Activated T-helper 2 cell treated with anti-CD3 and anti-CD28 coated beads, Interferon-gamma antibody, Interleukin-2, Interleukin-4, amounts not matched to agents 10 μg/mL and 5 μg/mL and 100 μg/mL, durations not matched to agents 14 hours and 24 hours and 36 hours (primary cell): ENCODE data around the gene TMEM243. TPM values are rescaled to one million over a fixed set of nuclear protein-coding genes. Genes with fewer than 3 reads are reported as not detected.
A peak's percentile ranks its signal among the peaks of the same experiment; 100 is the strongest.
"Not testable (repeated sequence)": the region's sequence is repeated elsewhere in the genome, so short reads cannot be mapped to it uniquely, and the experiment has no call there.

Experiments used
- DNase-seq: peaks from one replicate; pipeline ENCODE4 v3.0.0; 2021; ENCODE audit warnings: low spot score
- H3K27ac Mint-ChIP-seq: one replicate; pipeline ENCODE4 v1.8.0; 2021; ENCODE audit warnings: mixed read lengths
- H3K27me3 Mint-ChIP-seq: one replicate; pipeline ENCODE4 v1.8.0; 2021; ENCODE audit warnings: low read depth, mixed read lengths
- H3K36me3 Mint-ChIP-seq: one replicate; pipeline ENCODE4 v1.8.0; 2021; ENCODE audit warnings: low read depth, mixed read lengths
- H3K4me1 Mint-ChIP-seq: one replicate; pipeline ENCODE4 v1.8.0; 2021; ENCODE audit warnings: low read depth, mixed read lengths
- H3K4me3 Mint-ChIP-seq: one replicate; pipeline ENCODE4 v1.8.0; 2021; ENCODE audit warnings: low read depth, mild to moderate bottlenecking, moderate library complexity, mixed read lengths
- H3K9me3 Mint-ChIP-seq: one replicate; pipeline ENCODE4 v1.8.0; 2021; ENCODE audit warnings: mixed read lengths
- intact Hi-C: fragments of 100-400 bp; cut with micrococcal nuclease; formaldehyde crosslinking; loops from one replicate; pipeline ENCODE4 v1.15.1; 2023
- total RNA-seq: library from RNA; stranded (reverse); gene quantifications from 2 replicates; pipeline ENCODE4 v1.2.3, GENCODE V29; 2022

The TMEM243 gene
- 41.8 and 43.8 TPM in 2 replicates for total RNA-seq

GRCh38 chr7:87219545-87220025 lies at the start of gene TMEM243:
Gene TMEM243, minus strand, starts transcription at chr7:87219732. Its CDS starts 229 bp downstream, at chr7:87219503.
- H3K36me3 Mint-ChIP-seq, result peaks cover 21% of the 10 kb centered on the region
- peaks cover 30% of the 10 kb centered on the region for H3K4me1 Mint-ChIP-seq
- peaks cover 13% of the 10 kb centered on the region for H3K27me3 Mint-ChIP-seq
- no peaks in the 10 kb centered on the region for H3K9me3 Mint-ChIP-seq
- intact Hi-C loops, result loop anchor here (1.0 to 5.0 kb wide), 6 partner anchors 17 to 657 kb away; partner anchors contain the start of genes CROT, DBF4, DMTF1 and ELAPOR2
- peak within 1 kb of the TSS; percentile 97 for H3K27ac Mint-ChIP-seq
- H3K4me3 Mint-ChIP-seq, result peak within 1 kb of the TSS; percentile 99
- DNase-seq, result peak; percentile 80

DNA sequence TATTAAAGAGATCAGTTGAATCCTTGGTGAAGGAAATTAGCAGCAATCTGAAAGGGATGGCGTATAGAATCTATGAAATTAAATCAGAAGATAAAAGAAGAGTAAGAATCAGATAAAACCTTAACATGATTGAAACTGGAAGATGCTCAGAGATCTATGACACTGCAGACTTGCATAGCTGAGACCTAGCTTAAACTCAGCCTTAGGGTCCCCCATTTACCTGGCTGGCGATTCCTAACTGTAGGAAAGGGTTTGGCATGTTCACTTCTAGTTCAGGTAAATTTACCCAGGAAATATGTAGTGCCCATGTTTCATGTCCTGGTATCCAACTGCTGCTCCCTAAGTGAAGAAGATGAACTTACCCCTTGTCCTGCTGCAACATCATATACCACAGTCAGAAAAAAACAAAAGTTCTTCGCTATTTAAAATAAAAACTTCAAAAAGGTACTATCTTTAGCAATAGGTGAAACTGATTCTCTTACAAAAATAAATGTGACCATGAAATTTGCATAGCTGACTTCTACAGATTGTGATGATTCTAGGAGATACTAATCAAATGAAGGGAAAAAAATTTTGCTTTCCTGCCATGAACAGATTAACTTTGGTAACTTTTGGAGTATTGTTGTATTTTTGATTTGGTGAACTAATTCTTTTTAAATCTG lies 47.8 kb upstream of the TMEM243 start:
- H3K36me3 Mint-ChIP-seq, result no peaks in the 10 kb centered on the region
- no peaks in the 10 kb centered on the region for H3K4me1 Mint-ChIP-seq
- intact Hi-C loops, result no loop called here
- no peak for DNase-seq
- H3K27me3 Mint-ChIP-seq, result peaks cover 4% of the 10 kb centered on the region
- no peaks in the 10 kb centered on the region for H3K9me3 Mint-ChIP-seq
- H3K27ac Mint-ChIP-seq, result no peak overlapping the region
- H3K4me3 Mint-ChIP-seq, result no peak overlapping the region

DNA sequence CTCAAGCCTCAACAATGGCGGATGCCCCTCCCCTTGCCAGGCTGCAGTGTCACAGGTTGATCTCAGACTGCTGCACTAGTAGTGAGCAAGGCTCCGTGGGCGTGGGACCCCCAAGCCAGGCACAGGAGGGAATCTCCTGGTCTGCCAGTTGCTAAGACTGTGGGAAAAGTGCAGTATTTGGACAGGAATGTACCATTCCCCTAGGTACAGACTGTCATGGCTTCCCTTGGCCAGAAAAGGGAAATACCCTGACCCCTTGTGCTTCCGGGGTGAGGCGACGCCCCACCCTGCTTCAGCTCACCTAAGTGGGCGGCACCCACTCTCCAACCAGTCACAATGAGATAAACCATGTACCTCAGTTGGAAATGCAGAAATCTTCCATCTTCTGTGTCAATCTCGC lies 44.0 kb upstream of the TMEM243 start:
- Mint-ChIP-seq H3K4me1 (no peaks in the 10 kb centered on the region), H3K36me3 (no peaks in the 10 kb centered on the region)

DNA sequence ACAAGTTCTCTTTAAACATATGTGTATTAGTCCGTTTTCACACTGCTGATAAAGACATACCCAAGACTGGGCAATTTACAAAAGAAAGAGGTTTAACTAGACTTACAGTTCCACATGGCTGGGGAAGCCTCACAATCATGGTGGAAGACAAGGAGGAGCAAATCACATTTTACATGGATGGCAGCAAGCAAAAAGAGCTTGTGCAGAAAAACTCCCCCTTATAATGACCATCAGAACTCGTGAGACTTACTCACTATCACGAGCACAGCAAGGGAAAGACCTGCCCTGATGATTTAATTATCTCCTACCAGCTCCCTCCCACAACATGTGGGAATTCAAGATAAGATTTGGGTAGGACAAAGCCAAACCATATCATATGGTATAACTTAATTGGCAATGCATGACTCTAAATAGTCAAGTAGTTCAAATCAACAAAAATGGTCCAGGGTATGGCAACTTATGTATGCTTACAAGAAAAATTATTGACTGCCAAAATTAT lies 34.1 kb upstream of the TMEM243 start:
- no peak overlapping the region for H3K27ac Mint-ChIP-seq
- peaks cover 16% of the 10 kb centered on the region for H3K27me3 Mint-ChIP-seq
- no peaks in the 10 kb centered on the region for H3K4me1 Mint-ChIP-seq
- intact Hi-C loops, result no loop called here
- DNase-seq, result no peak
- no peaks in the 10 kb centered on the region for H3K36me3 Mint-ChIP-seq
- H3K4me3 Mint-ChIP-seq, result no peak overlapping the region
- no peaks in the 10 kb centered on the region for H3K9me3 Mint-ChIP-seq

More for the DNA sequence above, 44.0 kb upstream of the TMEM243 start:
- DNase-seq, result no peak
- intact Hi-C loops, result no loop called here
- Mint-ChIP-seq H3K27me3 (peaks cover 1% of the 10 kb centered on the region), H3K9me3 (no peaks in the 10 kb centered on the region), H3K4me3 (no peak overlapping the region), H3K27ac (no peak overlapping the region)

DNA sequence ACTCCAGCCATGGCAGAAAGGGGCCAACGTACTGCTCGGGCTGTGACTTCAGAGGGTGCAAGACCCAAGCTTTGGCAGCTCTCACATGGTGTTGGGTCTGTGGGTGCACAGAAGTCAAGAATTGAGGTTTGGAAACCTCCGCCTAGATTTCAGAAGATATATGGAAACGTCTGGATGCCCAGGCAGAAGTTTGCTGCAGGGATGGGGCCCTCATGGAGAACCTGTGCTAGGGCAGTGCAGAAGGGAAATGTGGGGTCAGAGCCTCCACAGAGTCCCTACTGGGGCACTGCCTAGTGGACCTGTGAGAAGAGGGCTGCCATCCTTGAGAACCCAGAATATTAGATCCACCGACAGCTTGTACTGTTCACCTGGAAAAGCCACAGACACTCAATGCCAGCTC lies 26.1 kb upstream of the TMEM243 start:
- H3K27me3 Mint-ChIP-seq, result peaks cover 16% of the 10 kb centered on the region

GRCh38 chr7:87238464-87239051 lies 19.0 kb upstream of the TMEM243 start:
- not testable (repeated sequence) for DNase-seq, H3K9me3 Mint-ChIP-seq, H3K27ac Mint-ChIP-seq, H3K4me3 Mint-ChIP-seq, H3K36me3 Mint-ChIP-seq, H3K4me1 Mint-ChIP-seq
- intact Hi-C loops, result loop anchor here (5.0 kb wide), 2 partner anchors 86 to 181 kb away; partner anchors contain the start of genes DMTF1 and ELAPOR2
- peaks cover 14% of the 10 kb centered on the region for H3K27me3 Mint-ChIP-seq

More for the DNA sequence above, 26.1 kb upstream of the TMEM243 start:
- H3K4me3 Mint-ChIP-seq, intact Hi-C loops, DNase-seq, H3K36me3 Mint-ChIP-seq, H3K4me1 Mint-ChIP-seq, H3K27ac Mint-ChIP-seq: not testable (repeated sequence)
- H3K9me3 Mint-ChIP-seq, result peaks cover 20% of the 10 kb centered on the region

DNA sequence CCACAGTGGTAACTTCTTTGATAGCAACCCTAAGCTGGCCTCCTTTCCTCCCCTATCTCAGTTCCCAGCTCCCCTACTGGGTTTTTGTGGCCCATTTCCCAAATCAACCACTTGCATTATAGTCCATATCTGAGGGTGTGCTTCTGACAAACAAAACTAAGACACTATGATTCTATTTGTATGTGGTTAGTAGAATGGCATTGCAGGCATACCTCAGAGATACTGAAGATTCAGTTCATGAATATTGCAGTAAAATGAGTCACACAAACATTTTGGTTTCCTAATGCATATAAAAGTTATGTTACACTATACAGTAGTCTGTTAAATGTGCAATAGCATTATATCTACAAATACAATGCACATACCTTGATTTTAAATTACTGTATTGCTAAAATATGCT lies 15.4 kb upstream of the TMEM243 start:
- Mint-ChIP-seq H3K27ac (no peak overlapping the region), H3K36me3 (no peaks in the 10 kb centered on the region), H3K4me3 (no peak overlapping the region), H3K9me3 (no peaks in the 10 kb centered on the region), H3K4me1 (no peaks in the 10 kb centered on the region), H3K27me3 (peaks cover 14% of the 10 kb centered on the region)
- intact Hi-C loops, result loop anchor here (5.0 kb wide), 2 partner anchors 83 to 178 kb away; partner anchors contain the start of genes DMTF1 and ELAPOR2
- DNase-seq, result no peak

DNA sequence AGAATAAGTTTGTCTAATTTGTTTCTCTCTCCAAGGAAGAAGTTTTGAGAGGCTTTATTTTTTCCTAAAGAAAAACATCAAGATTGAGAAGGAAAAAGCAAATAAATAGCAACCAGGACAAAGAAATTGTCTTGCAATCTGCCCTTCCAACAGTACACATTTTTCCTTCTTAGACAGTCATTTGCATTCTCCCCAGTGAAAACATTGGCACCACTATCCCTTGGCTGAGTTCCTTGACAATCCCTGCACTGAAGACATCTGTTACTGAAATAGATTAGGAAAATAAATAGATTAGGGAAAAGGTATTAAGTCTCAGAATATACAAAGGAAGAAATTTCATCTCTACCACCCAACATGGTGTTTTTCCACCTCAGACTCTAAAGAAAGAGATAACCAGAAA lies 12.2 kb upstream of the TMEM243 start:
- Mint-ChIP-seq H3K4me3 (no peak overlapping the region), H3K27ac (no peak overlapping the region), H3K36me3 (no peaks in the 10 kb centered on the region), H3K27me3 (peaks cover 13% of the 10 kb centered on the region), H3K4me1 (peaks cover under 1% of the 10 kb centered on the region), H3K9me3 (no peaks in the 10 kb centered on the region)
- intact Hi-C loops, result no loop called here
- DNase-seq, result no peak

GRCh38 chr7:87231258-87231657 lies 11.7 kb upstream of the TMEM243 start:
- H3K27ac Mint-ChIP-seq, result no peak overlapping the region
- no peaks in the 10 kb centered on the region for H3K36me3 Mint-ChIP-seq
- DNase-seq, result no peak
- no peaks in the 10 kb centered on the region for H3K9me3 Mint-ChIP-seq
- no peak overlapping the region for H3K4me3 Mint-ChIP-seq
- intact Hi-C loops, result no loop called here
- H3K4me1 Mint-ChIP-seq, result peaks cover 5% of the 10 kb centered on the region
- peaks cover 18% of the 10 kb centered on the region for H3K27me3 Mint-ChIP-seq

DNA sequence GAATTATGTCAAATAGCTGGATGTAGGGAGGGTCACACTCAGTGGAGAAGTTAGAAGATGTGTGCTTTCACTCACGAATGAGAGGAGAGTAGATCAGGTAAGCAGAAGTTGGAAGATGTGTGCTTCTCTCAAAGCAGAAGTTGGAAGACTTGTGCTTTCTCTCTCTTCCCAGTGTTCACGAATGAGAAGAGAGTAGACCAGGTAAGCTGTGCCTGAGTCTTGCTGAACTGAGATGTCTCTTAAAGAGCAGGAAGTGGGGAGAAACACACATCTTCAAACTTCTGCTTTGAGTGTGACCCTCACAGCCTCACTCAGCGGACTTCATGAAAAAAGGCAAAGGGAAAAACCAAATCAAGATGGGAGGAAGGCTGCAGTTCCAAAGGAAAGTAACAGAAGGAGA lies 7.0 kb upstream of the TMEM243 start:
- H3K27ac Mint-ChIP-seq, result no peak overlapping the region
- H3K4me3 Mint-ChIP-seq, result no peak overlapping the region
- peaks cover 9% of the 10 kb centered on the region for H3K4me1 Mint-ChIP-seq
- DNase-seq, result no peak
- H3K9me3 Mint-ChIP-seq, result no peaks in the 10 kb centered on the region
- intact Hi-C loops, result loop anchor here (5.0 kb wide), 1 partner anchor 39 kb away; no protein-coding TSS in a partner anchor
- peaks cover 13% of the 10 kb centered on the region for H3K27me3 Mint-ChIP-seq
- no peaks in the 10 kb centered on the region for H3K36me3 Mint-ChIP-seq

DNA sequence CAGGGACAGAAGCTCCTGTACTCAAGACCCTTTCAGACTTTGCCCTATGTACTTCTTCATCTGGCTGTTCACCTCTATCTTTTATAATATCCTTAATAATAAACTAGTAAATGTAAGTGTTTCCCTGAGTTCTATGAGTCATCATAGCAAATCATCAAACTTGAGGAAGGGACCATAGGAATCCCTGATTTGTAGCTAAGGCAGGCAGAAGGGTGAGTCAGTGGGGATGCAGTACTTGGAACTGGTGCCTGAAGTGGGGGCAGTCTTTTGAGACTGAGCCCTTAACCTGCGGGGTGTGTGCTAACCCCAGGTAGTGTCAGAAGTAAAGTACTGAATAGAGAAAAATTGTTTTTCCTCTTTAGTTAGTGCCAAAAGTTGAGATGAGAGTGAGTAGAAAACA lies 6.2 kb upstream of the TMEM243 start:
- intact Hi-C loops, result loop anchor here (5.0 kb wide), 1 partner anchor 38 kb away; no protein-coding TSS in a partner anchor
- H3K27ac Mint-ChIP-seq, result no peak overlapping the region

DNA sequence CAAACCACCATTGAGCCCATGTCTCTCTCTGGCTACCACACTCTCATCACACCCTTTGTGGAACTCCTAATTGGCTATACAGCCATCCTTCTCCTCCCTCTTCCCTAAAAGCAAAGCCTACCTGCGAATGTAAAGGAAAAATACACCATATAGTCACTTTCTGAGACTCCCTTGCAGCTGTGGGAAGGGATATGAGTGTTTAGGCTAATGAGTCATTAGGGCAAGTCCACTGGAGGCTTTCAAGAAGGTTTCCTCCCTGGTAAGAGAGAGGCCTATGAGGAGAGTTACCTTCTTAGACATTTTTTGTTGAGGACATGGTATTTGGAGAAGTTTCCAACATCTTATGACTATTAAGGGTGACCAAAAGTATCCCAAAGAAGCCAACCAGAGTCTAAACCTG lies 4.1 kb upstream of the TMEM243 start:
- no peak overlapping the region for H3K4me3 Mint-ChIP-seq
- DNase-seq, result no peak

More for the DNA sequence above, 6.2 kb upstream of the TMEM243 start:
- Mint-ChIP-seq H3K4me1 (peaks cover 14% of the 10 kb centered on the region), H3K9me3 (no peaks in the 10 kb centered on the region), H3K4me3 (no peak overlapping the region), H3K27me3 (peaks cover 21% of the 10 kb centered on the region), H3K36me3 (no peaks in the 10 kb centered on the region)
- DNase-seq, result no peak

More for the DNA sequence above, 4.1 kb upstream of the TMEM243 start:
- no peaks in the 10 kb centered on the region for H3K9me3 Mint-ChIP-seq
- intact Hi-C loops, result loop anchor here (5.0 kb wide), 1 partner anchor 166 kb away; the partner anchor contains the start of gene ELAPOR2
- peaks cover 6% of the 10 kb centered on the region for H3K36me3 Mint-ChIP-seq
- H3K27me3 Mint-ChIP-seq, result peaks cover 22% of the 10 kb centered on the region
- H3K27ac Mint-ChIP-seq, result no peak overlapping the region
- H3K4me1 Mint-ChIP-seq, result peaks cover 18% of the 10 kb centered on the region
